Upper lobe of right lung (tissue), 1 donor: ENCODE measurements around the gene MEDAG. TPM values are rescaled to one million over a fixed set of nuclear protein-coding genes. Genes with fewer than 3 reads are reported as not detected.

Source experiments
- ATAC-seq: fragments of 200-7000 bp; cut with Tn5 transposase; one replicate; pipeline ENCODE4 v1.9.1; 2020; ENCODE audit warnings: mild to moderate bottlenecking, moderate library complexity
- DNase-seq: peaks from one replicate; pipeline ENCODE4 v3.0.0-alpha.2; 2020
- H3K27ac ChIP-seq: fragments of 200-600 bp; one replicate; pipeline ENCODE4 v1.8.0; 2022
- H3K27me3 ChIP-seq: fragments of 200-600 bp; one replicate; pipeline ENCODE4 v1.8.0; 2022; ENCODE audit warnings: mild to moderate bottlenecking
- H3K36me3 ChIP-seq: fragments of 200-600 bp; one replicate; pipeline ENCODE4 v1.8.0; 2022
- H3K4me1 ChIP-seq: fragments of 200-600 bp; one replicate; pipeline ENCODE4 v1.8.0; 2022
- H3K4me3 ChIP-seq: fragments of 200-600 bp; one replicate; pipeline ENCODE4 v1.8.0; 2022; ENCODE audit warnings: mild to moderate bottlenecking
- H3K9me3 ChIP-seq: fragments of 200-600 bp; one replicate; pipeline ENCODE4 v1.8.0; 2022
- CTCF ChIP-seq: fragments of 200-600 bp; IDR thresholded peaks from one replicate; pipeline ENCODE4 v1.8.0; 2022; ENCODE audit warnings: antibody characterized with exemption
- intact Hi-C: fragments of 100-400 bp; cut with DNase I; formaldehyde crosslinking; loops from one replicate; pipeline ENCODE4 v1.11.0; 2022
- total RNA-seq: library from RNA; stranded (reverse); fragmentation: NEBNext Ultra II Directional; extraction: Animal tissue kit (Norgen Biotek cat#: 25700); gene quantifications from one replicate; pipeline ENCODE4 v1.2.1, GENCODE V29; 2021
- donor health status: DM: no; HTN: yes; CAD: no; lungs with severe emphysema.

MEDAG gene
- total RNA-seq, 1 donor from 2014 or later: 5.5 TPM

GRCh38 chr13:30861836-30862467, 44.1 kb upstream of the MEDAG start:
- Histone ChIP-seq H3K4me3 (no peak overlapping the region), H3K36me3 (no peaks in the 10 kb centered on the region), H3K9me3 (no peaks in the 10 kb centered on the region), H3K27ac (no peak overlapping the region), H3K4me1 (no peaks in the 10 kb centered on the region), H3K27me3 (no peaks in the 10 kb centered on the region)
- ATAC-seq: no peak
- TF ChIP-seq CTCF: no peak
- intact Hi-C loops: no loop called here
- DNase-seq: no peak

GRCh38 chr13:30862707-30863106, 43.4 kb upstream of the MEDAG start:
- Histone ChIP-seq H3K36me3 (no peaks in the 10 kb centered on the region), H3K4me1 (no peaks in the 10 kb centered on the region), H3K9me3 (no peaks in the 10 kb centered on the region), H3K27ac (no peak overlapping the region), H3K4me3 (no peak overlapping the region), H3K27me3 (no peaks in the 10 kb centered on the region)
- ATAC-seq: peak; percentile 24
- intact Hi-C loops: no loop called here
- peak; percentile 70 for DNase-seq
- TF ChIP-seq CTCF: no peak

GRCh38 chr13:30863231-30863630, 42.8 kb upstream of the MEDAG start:
- Histone ChIP-seq H3K4me1 (no peaks in the 10 kb centered on the region), H3K36me3 (no peaks in the 10 kb centered on the region), H3K9me3 (no peaks in the 10 kb centered on the region), H3K27me3 (no peaks in the 10 kb centered on the region), H3K4me3 (no peak overlapping the region), H3K27ac (no peak overlapping the region)
- ATAC-seq (no peak), DNase-seq (no peak)
- no peak for TF ChIP-seq CTCF
- intact Hi-C loops: no loop called here

- intact Hi-C loops: no loop called here
- no peak for TF ChIP-seq CTCF
- Histone ChIP-seq H3K36me3 (no peaks in the 10 kb centered on the region), H3K9me3 (no peaks in the 10 kb centered on the region), H3K4me1 (no peaks in the 10 kb centered on the region), H3K27me3 (no peaks in the 10 kb centered on the region), H3K4me3 (no peak overlapping the region), H3K27ac (no peak overlapping the region)
- ATAC-seq: no peak
- DNase-seq: no peak
These were observed 42.3 kb upstream of the MEDAG start for GRCh38 chr13:30863796-30864195.

- Histone ChIP-seq H3K4me3 (no peak overlapping the region), H3K36me3 (no peaks in the 10 kb centered on the region), H3K4me1 (no peaks in the 10 kb centered on the region), H3K27ac (peak overlapping the region; percentile 52), H3K9me3 (no peaks in the 10 kb centered on the region), H3K27me3 (no peaks in the 10 kb centered on the region)
- TF ChIP-seq CTCF: no peak
- intact Hi-C loops: no loop called here
- DNase-seq (no peak), ATAC-seq (no peak)
These were observed 41.5 kb upstream of the MEDAG start for GRCh38 chr13:30864433-30865122.
